HG03432 (cell line): ENCODE data around the gene HERC2.
"Not testable (repeated sequence)": the region's sequence is repeated elsewhere in the genome, so short reads cannot be mapped to it uniquely, and the experiment has no call there.

ENCODE experiments used
- ATAC-seq: cut with Tn5 transposase; IDR thresholded peaks from one replicate; pipeline ENCODE4 v1.9.1; 2021; ENCODE audit warnings: mild to moderate bottlenecking, moderate library complexity; ENCODE audit not compliant: unreplicated experiment

HERC2 gene

GRCh38 chr15:28274635-28275034 lies 47.3 kb downstream of the HERC2 start:
- no peak for ATAC-seq

DNA sequence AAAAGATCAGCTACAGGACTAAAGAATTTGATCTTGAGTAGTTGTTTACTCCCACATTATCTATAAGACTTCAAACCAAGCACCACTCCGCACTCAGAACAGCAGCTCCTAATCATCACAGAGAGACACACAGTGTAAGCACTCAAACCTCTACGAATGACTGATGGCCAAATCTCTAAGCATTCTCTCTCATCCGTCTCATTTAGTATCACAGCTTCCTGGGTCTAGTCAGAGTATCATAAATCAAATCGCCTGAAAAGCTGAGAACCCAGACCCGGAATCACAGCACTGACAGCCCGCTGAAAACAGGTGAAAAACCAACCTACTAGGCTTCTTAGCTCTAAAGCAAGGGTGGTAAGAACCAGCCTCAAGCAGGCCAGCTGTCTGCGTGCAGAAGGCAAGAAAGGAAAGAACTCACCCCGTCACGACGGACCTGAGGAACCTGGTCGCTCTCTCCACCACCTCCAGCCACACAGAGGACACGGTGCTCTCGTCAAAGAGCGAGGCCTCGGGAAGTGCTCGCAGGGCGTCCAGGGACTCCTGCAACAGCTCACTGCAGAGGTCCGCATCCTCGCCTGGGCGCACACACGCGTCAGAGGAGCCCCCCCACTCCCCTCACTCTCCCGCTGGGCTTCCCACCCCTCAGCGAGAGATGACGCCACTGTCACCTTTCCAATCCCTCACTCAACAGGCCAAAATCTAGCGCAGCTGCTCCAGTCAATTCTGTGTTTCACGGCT lies 47.9 kb downstream of the HERC2 start:
- no peak for ATAC-seq

GRCh38 chr15:28273468-28273867 lies 48.5 kb downstream of the HERC2 start:
- no peak for ATAC-seq

DNA sequence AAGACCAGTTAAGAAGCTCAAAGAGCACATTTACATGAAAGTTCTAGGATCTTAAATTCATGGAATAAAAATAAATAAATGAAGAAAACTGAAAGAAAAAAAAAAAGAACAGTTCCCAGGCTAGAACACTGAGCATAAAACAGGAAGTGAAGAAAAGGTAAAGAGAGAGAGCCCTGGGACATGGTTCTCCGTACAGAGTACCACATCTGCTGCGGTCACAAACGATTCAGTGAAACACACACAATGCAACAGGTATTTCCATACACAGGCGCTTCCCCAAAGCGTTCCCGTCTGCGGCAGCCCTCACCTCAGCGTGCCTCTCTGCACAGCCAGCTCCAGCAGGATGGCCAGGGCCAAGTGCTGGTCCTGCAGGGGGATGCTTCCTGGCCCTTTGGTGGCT lies 49.4 kb downstream of the HERC2 start:
- no peak for ATAC-seq

DNA sequence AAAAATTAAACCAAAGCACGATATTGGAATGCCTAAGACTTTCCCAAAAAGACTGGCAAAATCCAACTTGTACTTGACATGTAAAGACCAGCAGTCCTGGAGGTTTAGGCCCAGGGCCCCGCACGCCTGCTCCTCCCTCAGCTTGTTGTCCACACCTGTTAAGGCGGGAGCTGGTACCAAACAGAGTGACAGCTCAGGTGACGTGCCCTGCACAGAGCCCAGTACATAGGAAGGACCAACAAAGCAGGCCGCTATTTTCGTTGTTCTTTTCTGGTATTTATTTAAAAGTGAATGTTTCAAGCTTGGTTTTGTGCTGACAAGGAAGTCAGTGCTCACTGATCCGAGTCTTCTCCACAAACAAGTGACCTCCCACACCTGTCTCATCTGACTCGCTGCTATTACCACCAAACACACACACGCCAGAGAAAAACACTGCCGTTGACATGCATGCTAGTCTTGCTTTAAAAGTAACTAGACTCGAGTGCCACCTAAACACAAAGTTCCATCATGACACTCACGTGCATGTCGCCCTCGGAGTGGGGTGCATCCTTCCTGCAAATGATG lies 50.2 kb downstream of the HERC2 start:
- ATAC-seq, result no peak

- ATAC-seq, result no peak
Measured at GRCh38 chr15:28269097-28269496, 52.9 kb downstream of the HERC2 start.

DNA sequence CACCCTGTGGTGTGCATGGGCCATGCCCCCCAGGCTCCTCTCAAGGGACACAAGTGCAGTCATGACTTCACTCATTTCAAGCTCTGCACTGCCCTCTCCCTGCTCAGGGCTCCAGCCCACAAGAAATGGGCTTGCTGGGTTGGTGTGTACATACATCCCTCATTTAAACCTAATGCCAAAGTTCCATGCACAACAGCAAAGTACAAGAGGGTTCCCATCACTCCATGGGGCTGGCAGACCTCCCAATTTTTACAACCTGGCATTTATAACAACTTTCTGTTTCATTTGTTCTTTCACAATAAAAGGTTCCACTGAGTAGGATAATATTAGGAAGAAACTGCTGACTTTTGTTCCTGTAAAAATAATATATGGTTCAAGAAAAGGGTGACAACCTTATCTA lies 54.3 kb downstream of the HERC2 start:
- no peak for ATAC-seq

DNA sequence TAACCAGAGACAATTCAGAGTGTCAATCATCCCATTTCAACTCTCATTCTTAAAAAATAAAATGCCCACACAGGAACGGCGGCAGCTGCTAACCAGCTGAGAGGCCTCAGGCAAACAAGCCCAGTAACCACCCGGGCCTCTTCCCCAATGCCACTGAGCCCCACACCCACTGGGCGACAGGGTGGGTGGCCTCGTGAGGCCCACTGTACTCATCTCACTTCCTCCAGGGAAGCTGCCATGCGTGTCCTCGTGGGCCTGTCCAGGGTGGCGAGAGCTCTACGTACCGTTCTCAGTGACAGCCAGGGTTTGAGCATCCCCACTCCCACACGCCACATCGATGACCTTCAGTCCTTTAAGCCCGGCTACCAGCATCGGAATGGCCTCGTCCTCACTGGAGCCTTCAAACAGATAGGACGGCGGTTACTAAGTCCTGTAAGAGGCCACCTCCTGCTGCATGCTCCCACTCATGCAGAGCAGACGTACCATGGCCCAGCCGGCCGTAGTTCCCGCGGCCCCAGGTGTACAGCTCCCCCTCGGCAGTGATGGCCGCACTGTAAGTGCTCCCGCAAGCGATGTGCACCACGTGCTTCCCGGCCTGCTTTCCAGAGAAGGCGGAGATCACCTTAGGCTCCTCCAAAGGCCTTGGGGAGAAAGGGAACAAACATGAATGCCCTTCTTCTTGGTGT lies 56.5 kb downstream of the HERC2 start:
- no peak for ATAC-seq

GRCh38 chr15:28264166-28264565 lies 57.8 kb downstream of the HERC2 start:
- ATAC-seq, result no peak

- no peak for ATAC-seq
Measured at GRCh38 chr15:28262438-28262837, 59.5 kb downstream of the HERC2 start.

- ATAC-seq, result no peak
Measured at GRCh38 chr15:28260722-28261121, 61.3 kb downstream of the HERC2 start.

DNA sequence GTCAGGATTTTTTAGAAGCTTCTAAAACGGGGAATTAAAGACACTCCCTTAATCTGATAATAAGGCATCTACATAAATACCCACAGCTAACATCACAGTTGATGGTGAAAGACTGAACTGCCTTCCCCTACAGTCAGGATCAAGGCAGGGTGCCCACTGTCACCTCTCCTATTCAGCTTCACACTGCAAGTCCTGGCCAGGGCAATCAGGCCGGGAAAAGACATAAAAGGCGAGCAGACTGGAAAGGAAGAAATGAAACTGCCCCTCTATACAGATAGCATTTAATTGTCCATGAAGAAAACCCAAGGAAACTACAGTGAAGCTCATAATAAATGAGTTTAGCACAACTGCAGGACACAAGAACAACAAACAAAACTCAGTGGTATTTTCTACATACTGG lies 61.7 kb downstream of the HERC2 start:
- ATAC-seq, result no peak

- ATAC-seq, result no peak
Measured at GRCh38 chr15:28255965-28256364, 66.0 kb downstream of the HERC2 start.

DNA sequence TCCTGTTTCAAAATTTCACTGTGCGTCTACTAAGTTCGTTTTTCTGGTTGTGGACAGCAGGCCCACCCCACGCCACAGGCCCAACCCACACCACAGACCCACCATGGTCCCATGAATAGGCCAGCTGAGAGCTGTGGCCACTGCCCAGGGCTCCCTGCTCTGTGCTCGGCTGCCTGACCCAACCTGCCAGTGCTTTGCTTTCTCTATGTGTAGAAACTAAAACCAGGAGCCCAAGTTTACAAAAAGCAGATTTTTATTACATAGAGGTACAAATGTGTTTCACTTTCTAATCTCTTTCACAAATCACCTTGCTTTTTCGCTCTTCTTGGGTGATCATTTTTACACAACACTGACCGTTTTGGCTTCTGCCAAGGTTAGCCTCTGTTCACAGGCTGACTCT lies 69.1 kb downstream of the HERC2 start:
- peak; percentile 77 for ATAC-seq

DNA sequence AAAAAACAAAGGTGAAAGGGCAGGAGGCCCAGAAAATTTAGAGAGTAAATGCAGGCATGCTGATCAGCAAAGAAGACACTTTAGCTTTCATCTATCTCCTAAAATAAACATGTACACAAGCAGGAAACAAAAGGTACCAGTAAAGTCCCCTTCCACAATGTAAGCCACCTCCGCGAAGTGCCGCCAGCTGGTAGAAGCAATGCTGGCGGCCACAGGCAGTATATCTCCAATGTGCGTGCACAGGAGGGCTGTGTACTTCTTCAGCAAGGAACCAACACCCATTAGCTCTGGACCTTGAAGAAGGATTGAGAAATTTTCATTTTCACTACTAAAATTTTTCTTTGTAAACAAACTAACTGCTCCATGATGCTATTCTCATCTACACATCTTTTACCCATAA lies 75.4 kb downstream of the HERC2 start:
- no peak for ATAC-seq

- ATAC-seq, result no peak
Measured at GRCh38 chr15:28243901-28244300, 78.1 kb downstream of the HERC2 start.

- ATAC-seq, result no peak
Measured at GRCh38 chr15:28243399-28243798, 78.6 kb downstream of the HERC2 start.

DNA sequence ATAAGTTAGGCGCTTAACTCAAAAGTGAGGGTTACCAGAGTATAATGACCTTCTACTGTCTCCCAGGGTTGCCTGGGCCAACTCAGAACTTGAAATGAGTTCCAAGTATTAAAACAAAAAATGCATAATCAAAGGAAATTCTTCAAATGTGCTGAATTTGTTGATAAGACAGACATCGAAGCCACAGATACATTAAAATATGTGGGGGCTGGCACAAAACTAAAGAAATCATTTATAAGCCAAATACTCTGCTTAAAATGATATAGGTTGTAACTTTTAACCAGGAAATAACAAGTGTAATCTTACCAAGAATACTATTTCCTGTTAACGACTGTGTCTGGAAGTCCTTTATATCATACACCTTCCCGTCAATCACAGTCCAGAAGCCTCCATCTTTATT lies 83.7 kb downstream of the HERC2 start:
- not testable (repeated sequence) for ATAC-seq

- not testable (repeated sequence) for ATAC-seq
Measured at GRCh38 chr15:28231743-28232142, 90.2 kb downstream of the HERC2 start.

GRCh38 chr15:28231336-28231735 lies 90.6 kb downstream of the HERC2 start:
- ATAC-seq, result not testable (repeated sequence)

GRCh38 chr15:28228990-28229640 lies 92.9 kb downstream of the HERC2 start:
- ATAC-seq, result not testable (repeated sequence)

DNA sequence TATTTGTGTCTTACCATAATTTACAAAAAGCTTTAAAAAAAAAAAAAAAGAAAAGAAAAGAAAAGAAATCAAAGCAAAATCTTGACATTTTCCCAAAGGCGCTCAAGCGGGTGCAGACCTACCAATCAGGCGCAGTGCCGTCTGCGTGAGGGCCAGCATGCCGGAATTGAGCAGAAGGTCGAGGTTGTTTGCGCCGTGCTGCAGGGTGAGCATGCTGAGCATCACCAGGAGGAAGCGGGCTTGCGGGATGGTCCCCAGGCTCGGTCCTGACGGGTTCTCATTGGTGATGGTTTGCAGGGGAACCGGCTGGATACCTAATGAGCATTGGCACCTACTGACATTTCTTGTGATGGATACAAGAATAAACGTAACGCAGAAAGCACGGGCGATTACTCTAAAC lies 93.9 kb downstream of the HERC2 start:
- ATAC-seq, result no peak
